Thyroid gland (tissue), 4 donors: ENCODE measurements around the gene NRK.

Experiments used
- CTCF ChIP-seq, 6 experiments: fragments of 200-600 bp in 3 of 6; fragments of 450-650 bp in 3 of 6; sonication (generic) in 3 of 6; IDR thresholded peaks; one replicate each; pipeline ENCODE4 v1.5.1; 2016 to 2019; ENCODE audit warnings: antibody characterized with exemption in 6 of 6, mild to moderate bottlenecking in 2 of 6, inconsistent platforms in 1 of 6, moderate library complexity in 1 of 6
- POLR2A ChIP-seq, 2 donors: fragments of 450-650 bp; IDR thresholded peaks; one replicate each; pipeline ENCODE4 v1.6.1; 2017; ENCODE audit warnings: antibody characterized with exemption in 2 of 2, mild to moderate bottlenecking in 2 of 2, moderate library complexity in 1 of 2

DNA sequence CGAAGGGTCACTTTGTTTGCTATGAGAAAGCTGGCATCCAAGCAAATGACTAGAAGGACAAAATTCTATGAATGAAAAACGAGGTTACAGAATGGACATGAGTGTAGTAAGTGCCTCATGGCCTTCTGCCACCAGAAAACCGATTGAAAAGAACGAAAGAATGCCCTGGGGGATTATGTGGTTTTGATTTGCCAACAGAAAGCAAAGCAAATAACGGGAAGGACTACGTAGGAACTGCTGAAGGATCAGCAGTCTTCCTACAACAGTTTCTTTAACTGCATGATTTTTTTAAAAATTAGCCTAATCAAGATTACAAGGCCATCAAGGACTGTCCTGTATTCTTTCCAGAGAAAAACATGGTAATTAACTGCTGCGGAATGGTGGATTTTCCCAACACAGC is 50.6 kb downstream of the NRK start:
- TF ChIP-seq CTCF (IDR thresholded peaks at IDR 0.05) (no peak), POLR2A (IDR thresholded peaks at IDR 0.05) (no peak)
